ENCODE data around the gene URB1. TPM values are rescaled to one million over a fixed set of nuclear protein-coding genes. Genes with fewer than 3 reads are reported as not detected.

Gene URB1
- total RNA-seq, 1 experiment from 2014 or later: 18.1 TPM

- in situ Hi-C loops (cut with HindIII; ENCODE audit: low pct_unique_long_range_greater_than_20kb, low sequenced_read_pairs): no loop called here
- H3K4me3 ChIP-seq (ENCODE audit: low read depth in 2 of 2, low read length in 2 of 2): no peak overlapping the region
- ChIA-PET CTCF (interaction anchor here (0.5 kb wide), 1 partner anchor 266 kb away, joined by 7 read pairs; no protein-coding TSS in a partner anchor), POLR2A (no interaction called here)
- ATAC-seq: no peak
- H3K4me1 ChIP-seq (ENCODE audit: control insufficient read depth, insufficient read depth, low read length): peaks cover 4% of the 10 kb centered on the region
- no peak for TF ChIP-seq REST (IDR thresholded peaks at IDR 0.05; ENCODE audit: insufficient read depth in 1 of 2, low read depth in 2 of 2, low read length in 1 of 2)
- TF ChIP-seq TCF7L2 (IDR thresholded peaks at IDR 0.05; ENCODE audit: low read depth, low read length): no peak
- TF ChIP-seq SIN3A (IDR thresholded peaks at IDR 0.05; ENCODE audit: borderline replicate concordance, insufficient read depth, low read depth, low read length): no peak
- no peak for TF ChIP-seq CTCF (IDR thresholded peaks at IDR 0.05)
- no peak for TF ChIP-seq POLR2AphosphoS5 (IDR thresholded peaks at IDR 0.05; ENCODE audit: low read depth, low read length)
- peaks cover 25% of the 10 kb centered on the region for H3K36me3 ChIP-seq (ENCODE audit: control insufficient read depth, insufficient read depth, low read length)
- H3K9me3 ChIP-seq (ENCODE audit: control insufficient read depth, insufficient read depth, low read depth, low read length): no peaks in the 10 kb centered on the region
- no peak overlapping the region for H3K27ac ChIP-seq (ENCODE audit: low read length)
- H3K27me3 ChIP-seq (ENCODE audit: control insufficient read depth, insufficient read depth, low read length): no peaks in the 10 kb centered on the region
- intact Hi-C loops (cut with micrococcal nuclease; ENCODE audit: unreplicated experiment): no loop called here
- BruUV-seq (replicated peaks): no TSS peak
- DNase-seq (ENCODE audit: low read depth, low spot score): no peak
Observed at GRCh38 chr21:32334980-32335531, 57.8 kb downstream of the URB1 start.

- ATAC-seq (no peak), DNase-seq (ENCODE audit: low read depth, low spot score) (no peak)
- intact Hi-C loops (cut with micrococcal nuclease; ENCODE audit: unreplicated experiment): no loop called here
- Histone ChIP-seq H3K36me3 (ENCODE audit: control insufficient read depth, insufficient read depth, low read length) (peaks cover 27% of the 10 kb centered on the region), H3K9me3 (ENCODE audit: control insufficient read depth, insufficient read depth, low read depth, low read length) (no peaks in the 10 kb centered on the region), H3K4me3 (ENCODE audit: low read depth in 2 of 2, low read length in 2 of 2) (no peak overlapping the region), H3K27me3 (ENCODE audit: control insufficient read depth, insufficient read depth, low read length) (no peaks in the 10 kb centered on the region), H3K27ac (ENCODE audit: low read length) (no peak overlapping the region), H3K4me1 (ENCODE audit: control insufficient read depth, insufficient read depth, low read length) (no peaks in the 10 kb centered on the region)
- no peak for TF ChIP-seq POLR2AphosphoS5 (IDR thresholded peaks at IDR 0.05; ENCODE audit: low read depth, low read length)
- no peak for TF ChIP-seq CTCF (IDR thresholded peaks at IDR 0.05)
- TF ChIP-seq REST (IDR thresholded peaks at IDR 0.05; ENCODE audit: insufficient read depth in 1 of 2, low read depth in 2 of 2, low read length in 1 of 2): no peak
- TF ChIP-seq SIN3A (IDR thresholded peaks at IDR 0.05; ENCODE audit: borderline replicate concordance, insufficient read depth, low read depth, low read length): no peak
- TF ChIP-seq TCF7L2 (IDR thresholded peaks at IDR 0.05; ENCODE audit: low read depth, low read length): no peak
- ChIA-PET POLR2A (interaction anchor here (0.5 kb wide), 1 partner anchor 182 kb away, joined by 7 read pairs; no protein-coding TSS in a partner anchor), CTCF (no interaction called here)
- BruUV-seq (replicated peaks): no TSS peak
- in situ Hi-C loops (cut with HindIII; ENCODE audit: low pct_unique_long_range_greater_than_20kb, low sequenced_read_pairs): no loop called here
Observed at GRCh38 chr21:32333953-32334673, 58.7 kb downstream of the URB1 start.
